Aorta (tissue), 5 donors: ENCODE results near the gene BASP1. TPM values are rescaled to one million over a fixed set of nuclear protein-coding genes. Genes with fewer than 3 reads are reported as not detected.
A peak's percentile ranks its signal among the peaks of the same experiment; 100 is the strongest.
"Not testable (repeated sequence)": the region's sequence is repeated elsewhere in the genome, so short reads cannot be mapped to it uniquely, and the experiment has no call there.

Experiments used
- ATAC-seq: fragments of 200-7000 bp; cut with Tn5 transposase; one replicate; pipeline ENCODE4 v1.9.1; 2022; ENCODE audit warnings: moderate library complexity; ENCODE audit not compliant: low FRiP score
- DNase-seq, 2 donors: peaks; one replicate each; pipeline ENCODE4 v3.0.0-alpha.2; 2020
- H3K27ac ChIP-seq, 2 donors: one replicate each; pipeline ENCODE4 v1.5.1; 2013; ENCODE audit warnings: low read length in 2 of 2, mild to moderate bottlenecking in 2 of 2, moderate library complexity in 2 of 2, control low read depth in 1 of 2, inconsistent platforms in 1 of 2, low read depth in 1 of 2
- H3K27me3 ChIP-seq, 2 donors: one replicate each; pipeline ENCODE4 v1.6.1; 2013; ENCODE audit warnings: control low read depth in 1 of 2, low read length in 1 of 2, mild to moderate bottlenecking in 1 of 2, moderate library complexity in 1 of 2; ENCODE audit not compliant: insufficient read depth in 2 of 2, control insufficient read depth in 1 of 2
- H3K36me3 ChIP-seq, 2 donors: one replicate each; pipeline ENCODE4 v1.6.1; 2013; ENCODE audit warnings: control low read depth in 1 of 2, low read length in 1 of 2, mild to moderate bottlenecking in 1 of 2; ENCODE audit not compliant: insufficient read depth in 2 of 2, control insufficient read depth in 1 of 2
- H3K4me1 ChIP-seq, 2 donors: one replicate each; pipeline ENCODE4 v1.6.1; 2013; ENCODE audit warnings: low read length in 2 of 2, control low read depth in 1 of 2, mild to moderate bottlenecking in 1 of 2, moderate library complexity in 1 of 2; ENCODE audit not compliant: insufficient read depth in 2 of 2, control insufficient read depth in 1 of 2
- H3K4me3 ChIP-seq, 2 donors: one replicate each; pipeline ENCODE4 v1.5.1; 2013; ENCODE audit warnings: low read length in 2 of 2, control low read depth in 1 of 2, mild to moderate bottlenecking in 1 of 2
- H3K9me3 ChIP-seq: one replicate; pipeline ENCODE4 v1.6.1; 2013; ENCODE audit warnings: mild to moderate bottlenecking, low read length; ENCODE audit not compliant: control insufficient read depth
- WGBS, 2 donors: extraction: QIAGEN DNeasy Blood & Tissue Kit; methylation state at CpG; one replicate each; pipeline ENCODE4 v1.1.7; 2013; 5-methylcytosine and 5-hydroxymethylcytosine counted together
- intact Hi-C, 2 donors: fragments of 100-400 bp; cut with DNase I; formaldehyde crosslinking; loops; one replicate each; pipeline versions ENCODE4 v1.14.2 to v1.15.0; 2022
- polyA plus RNA-seq, 2 donors: library from polyadenylated mRNA; stranded (reverse); fragments of 200-250 nt; gene quantifications; one replicate each; pipeline ENCODE4 v1.2.3, GENCODE V29; 2013
- total RNA-seq, 2 donors: library from RNA; stranded (reverse); fragmentation: NEBNext Ultra II Directional; extraction: Animal tissue kit (Norgen Biotek cat#: 25700); gene quantifications; one replicate each; pipeline ENCODE4 v1.2.1, GENCODE V29; 2021
- donor health status: healthy with polysubstance abuse.
- donor health status: Bipolar disorder and iron deficiency.
- donor health status: DM: no; HTN: no; CAD: no.
- donor health status: DM: no; HTN: no; CAD: no.
- donor health status: DM: yes; HTN: yes; CAD: no.

BASP1 gene
- total and polyA plus RNA-seq, 4 donors, result 30.1 to 53.0 (median 48.6) TPM

DNA sequence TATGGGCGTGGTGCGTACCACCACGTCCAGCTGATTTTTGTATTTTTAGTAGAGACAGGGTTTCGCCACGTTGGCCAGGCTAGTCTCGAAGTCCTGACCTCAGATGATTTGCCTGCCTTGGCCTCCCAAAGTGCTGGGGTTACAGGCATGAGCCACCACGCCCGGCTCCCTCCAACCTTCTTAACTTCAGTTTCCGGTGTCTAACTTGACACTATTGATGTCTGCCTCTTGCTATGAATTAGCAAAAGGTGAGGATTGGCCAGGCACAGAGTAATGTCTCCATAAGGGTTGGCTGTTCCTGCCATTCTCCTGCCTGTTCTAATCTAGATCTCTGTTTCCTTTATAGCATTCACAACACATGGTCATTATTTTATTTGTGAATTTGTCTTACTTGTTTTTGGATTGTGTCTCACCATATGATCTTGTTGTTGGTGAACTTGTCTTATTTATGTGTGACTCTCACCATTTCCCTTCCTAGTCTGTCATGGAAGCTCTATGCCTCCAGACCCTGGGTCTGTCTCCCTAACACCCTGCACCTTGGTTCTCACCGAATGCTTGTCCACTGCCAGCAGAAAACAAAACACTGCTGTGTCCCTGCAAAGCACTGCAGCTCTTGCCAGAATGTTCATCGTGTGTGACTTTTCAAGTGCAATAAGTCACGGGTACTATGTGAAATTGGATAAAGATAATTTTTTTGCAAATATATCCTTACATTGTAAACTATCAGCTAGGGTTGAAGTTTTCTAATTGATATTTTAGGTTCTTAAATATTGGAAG lies 26.0 kb downstream of the BASP1 start:
- DNase-seq, result no peak
- H3K4me1 ChIP-seq, result peaks cover 2 to 4% of the 10 kb centered on the region in 2 donors
- 70 to 71% methylated on average over 12 of the region's 12 CpGs for WGBS, 2 donors

DNA sequence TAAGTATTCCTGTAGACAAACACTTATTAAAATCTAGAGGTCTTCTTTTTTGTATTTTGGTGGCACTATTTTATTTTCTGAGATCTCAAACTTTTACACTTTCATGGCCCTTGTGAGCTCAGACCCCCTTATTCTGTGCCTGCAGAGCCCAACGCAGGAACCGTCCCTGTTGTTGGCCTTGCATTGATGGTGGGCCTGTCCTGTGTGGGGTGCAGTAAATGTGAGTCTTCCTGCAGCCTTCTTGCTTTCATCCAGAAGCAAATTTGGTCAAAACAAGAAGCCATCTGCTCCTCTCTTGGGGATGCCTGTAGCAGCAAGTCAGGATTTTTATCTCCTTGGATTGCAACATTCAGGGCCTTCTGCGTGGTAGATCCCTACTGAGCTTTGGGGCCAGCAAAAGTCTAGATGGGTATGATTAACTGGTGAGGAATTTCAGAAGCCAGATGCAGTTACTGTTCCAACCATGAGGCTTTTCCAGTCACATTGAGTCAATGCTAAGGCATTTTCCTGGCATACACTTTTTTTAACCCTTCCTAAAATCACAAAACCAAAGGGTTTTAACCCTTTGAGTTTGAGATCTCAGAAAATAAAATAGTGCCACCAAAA lies 31.7 kb downstream of the BASP1 start:
- H3K36me3 ChIP-seq, result no peaks in the 10 kb centered on the region
- no peaks in the 10 kb centered on the region for H3K9me3 ChIP-seq
- WGBS, 2 donors, result 52 to 56% methylated on average over 3 of the region's 3 CpGs
- H3K4me3 ChIP-seq, result no peak overlapping the region
- H3K27me3 ChIP-seq, result no peaks in the 10 kb centered on the region
- intact Hi-C loops, result no loop called here
- DNase-seq (peak in 1 of 2 donors; percentile 54), ATAC-seq (peak; percentile 88)
- peaks cover 3 to 7% of the 10 kb centered on the region in 2 donors for H3K4me1 ChIP-seq
- peak overlapping the region in 1 of 2 donors; percentile 25 for H3K27ac ChIP-seq

More for the DNA sequence above, 26.0 kb downstream of the BASP1 start:
- Histone ChIP-seq H3K27me3 (no peaks in the 10 kb centered on the region), H3K9me3 (no peaks in the 10 kb centered on the region), H3K27ac (no peak overlapping the region), H3K36me3 (no peaks in the 10 kb centered on the region), H3K4me3 (no peak overlapping the region)
- intact Hi-C loops, result no loop called here
- no peak for ATAC-seq

DNA sequence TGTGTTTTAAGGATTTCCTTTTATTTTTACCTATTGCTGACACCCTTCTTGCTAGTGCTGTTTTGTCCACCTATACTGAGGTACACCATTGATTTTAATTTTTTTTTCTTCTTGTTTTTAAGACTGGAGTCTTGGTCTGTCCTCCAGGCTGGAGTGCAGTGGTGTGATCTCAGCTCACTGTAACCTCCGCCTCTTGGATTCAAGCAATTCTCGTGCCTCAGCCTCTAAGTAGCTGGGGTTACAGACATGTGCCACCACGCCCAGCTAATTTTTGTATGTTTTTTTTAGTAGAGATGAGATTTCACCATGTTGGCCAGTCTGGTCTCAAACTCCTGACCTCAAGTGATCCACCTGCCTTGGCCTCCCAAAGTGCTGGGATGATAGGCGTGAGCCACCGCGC lies 32.4 kb downstream of the BASP1 start:
- H3K4me3 ChIP-seq, DNase-seq, H3K9me3 ChIP-seq, H3K27me3 ChIP-seq, H3K4me1 ChIP-seq, H3K27ac ChIP-seq, ATAC-seq, H3K36me3 ChIP-seq, intact Hi-C loops: not testable (repeated sequence)
- WGBS, 2 donors, result 91 to 92% methylated on average over 6 of the region's 6 CpGs

- H3K4me3 ChIP-seq, result no peak overlapping the region
- no peak overlapping the region for H3K27ac ChIP-seq
- H3K9me3 ChIP-seq, result no peaks in the 10 kb centered on the region
- intact Hi-C loops, result no loop called here
- WGBS, 2 donors, result 87 to 89% methylated on average over 1 of the region's 1 CpG
- no peak for ATAC-seq
- DNase-seq, result no peak
- peaks cover 3 to 9% of the 10 kb centered on the region in 2 donors for H3K4me1 ChIP-seq
- H3K36me3 ChIP-seq, result no peaks in the 10 kb centered on the region
- H3K27me3 ChIP-seq, result no peaks in the 10 kb centered on the region
These were observed 35.1 kb downstream of the BASP1 start for GRCh38 chr5:17252543-17252942.

DNA sequence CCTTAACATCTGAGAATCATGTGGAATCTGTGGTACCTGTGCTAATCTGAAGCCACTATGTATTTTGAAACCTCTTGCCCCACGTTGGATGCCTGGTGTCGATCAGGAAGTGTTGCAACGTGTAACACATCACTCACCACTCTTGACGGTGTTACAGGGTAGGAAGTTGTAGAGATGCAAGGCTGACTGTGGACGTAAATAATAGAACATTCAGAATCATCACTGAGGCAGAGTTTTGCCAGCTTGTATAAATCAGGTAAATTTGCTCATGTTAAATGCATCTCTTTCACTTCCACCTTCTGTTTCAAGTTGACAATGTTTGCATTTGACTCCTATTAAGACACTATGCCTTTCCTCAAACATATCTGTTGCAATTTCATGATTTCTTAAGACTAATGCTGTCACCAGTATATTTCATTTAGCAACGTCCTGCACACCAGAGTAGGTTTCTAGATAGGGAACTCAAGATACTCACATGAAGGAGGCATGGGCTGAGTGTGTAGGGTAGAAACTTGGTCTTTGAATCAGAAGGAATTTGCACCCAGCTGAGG lies 38.1 kb downstream of the BASP1 start:
- DNase-seq (no peak), ATAC-seq (no peak)
- Histone ChIP-seq H3K4me1 (peaks cover 0 to 5% of the 10 kb centered on the region in 2 donors), H3K27ac (no peak overlapping the region), H3K4me3 (no peak overlapping the region), H3K36me3 (no peaks in the 10 kb centered on the region), H3K9me3 (no peaks in the 10 kb centered on the region), H3K27me3 (no peaks in the 10 kb centered on the region)
- intact Hi-C loops, result no loop called here
- 68% methylated on average over 6 of the region's 6 CpGs for WGBS, 2 donors

DNA sequence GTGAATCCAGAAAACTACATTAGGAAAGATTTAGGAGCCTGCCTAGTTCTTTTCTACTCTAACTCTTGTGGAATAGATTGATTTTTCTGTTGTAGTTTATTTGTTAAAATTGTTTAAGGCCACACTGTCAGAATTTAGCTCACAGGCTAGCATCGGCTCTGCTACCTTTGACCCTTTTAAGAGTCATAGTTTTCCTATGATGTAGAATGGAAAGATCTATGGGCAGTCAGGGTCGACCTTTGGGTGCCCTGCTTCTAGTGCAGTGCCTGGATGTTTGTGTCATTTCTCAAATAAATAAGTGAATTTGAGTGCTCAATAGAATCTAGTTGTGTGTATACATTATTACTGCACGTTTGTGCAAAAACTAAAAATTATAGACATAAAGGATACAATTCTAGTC lies 38.7 kb downstream of the BASP1 start:
- H3K4me3 ChIP-seq, result no peak overlapping the region
- H3K27ac ChIP-seq, result no peak overlapping the region
- H3K9me3 ChIP-seq, result no peaks in the 10 kb centered on the region
- ATAC-seq, result no peak
- peaks cover 0 to 7% of the 10 kb centered on the region in 2 donors for H3K4me1 ChIP-seq
- H3K27me3 ChIP-seq, result no peaks in the 10 kb centered on the region
- no peak for DNase-seq
- intact Hi-C loops, result no loop called here
- no peaks in the 10 kb centered on the region for H3K36me3 ChIP-seq
- 72 to 81% methylated on average over 3 of the region's 3 CpGs for WGBS, 2 donors

GRCh38 chr5:17256839-17257238 lies 39.4 kb downstream of the BASP1 start:
- Histone ChIP-seq H3K9me3 (no peaks in the 10 kb centered on the region), H3K27me3 (no peaks in the 10 kb centered on the region), H3K36me3 (no peaks in the 10 kb centered on the region), H3K4me1 (peaks cover 0 to 7% of the 10 kb centered on the region in 2 donors), H3K4me3 (no peak overlapping the region), H3K27ac (no peak overlapping the region)
- no peak for DNase-seq
- no peak for ATAC-seq
- intact Hi-C loops, result no loop called here

DNA sequence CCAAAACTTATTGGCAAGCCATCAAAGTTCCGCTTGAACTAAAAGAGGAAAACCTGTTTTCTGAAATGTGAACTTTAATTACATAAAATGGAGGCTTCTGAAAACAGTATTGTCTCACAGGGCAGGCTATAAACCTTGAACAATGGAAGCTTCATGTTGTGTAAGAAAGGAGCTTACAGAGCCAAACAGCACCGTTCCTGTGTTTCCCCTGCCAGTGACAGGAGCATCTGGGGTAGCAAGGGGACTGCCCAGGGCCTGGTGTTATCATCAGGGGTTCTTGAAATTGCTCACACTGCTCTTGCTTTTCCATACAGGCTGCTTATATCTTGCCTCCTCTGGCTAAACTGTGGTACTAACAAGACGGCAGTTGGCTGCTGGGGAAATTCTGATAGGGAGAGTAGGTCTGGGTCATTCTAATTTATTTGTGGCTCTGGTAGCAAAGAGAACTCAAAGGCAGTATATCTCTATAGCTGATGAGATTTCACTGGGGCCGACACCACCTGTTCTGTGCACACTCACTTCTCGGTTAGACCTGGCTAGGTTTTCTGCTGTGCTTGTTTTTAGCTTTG lies 40.4 kb downstream of the BASP1 start:
- Histone ChIP-seq H3K9me3 (no peaks in the 10 kb centered on the region), H3K4me1 (peaks cover 0 to 4% of the 10 kb centered on the region in 2 donors), H3K27ac (no peak overlapping the region), H3K36me3 (no peaks in the 10 kb centered on the region), H3K4me3 (no peak overlapping the region), H3K27me3 (no peaks in the 10 kb centered on the region)
- DNase-seq (no peak), ATAC-seq (no peak)
- intact Hi-C loops, result no loop called here
- WGBS, 2 donors, result 76 to 78% methylated on average over 5 of the region's 5 CpGs
